HepG2 (cell line): ENCODE measurements around the gene SLC25A45. TPM values are rescaled to one million over a fixed set of nuclear protein-coding genes. Genes with fewer than 3 reads are reported as not detected.
A peak's percentile ranks its signal among the peaks of the same experiment; 100 is the strongest.
"Not testable (repeated sequence)": the region's sequence is repeated elsewhere in the genome, so short reads cannot be mapped to it uniquely, and the experiment has no call there.

Experiments used
- ATAC-seq: fragments of 200-7000 bp; cut with Tn5 transposase; 3 replicates; pipeline ENCODE4 v1.9.1; 2020; ENCODE audit warnings: mild to moderate bottlenecking, moderate library complexity
- BruUV-seq: library from RNA; stranded (reverse); fragments of 400-500 nt; replicated peaks from 2 replicates; lab custom pipeline; 2021; lab: Mats Ljungman, UMichigan
- CTCF ChIA-PET: fragments of 300-600 bp; formaldehyde crosslinking; extraction: SDS; loops from one replicate; lab custom pipeline; 2021; ENCODE audit warnings: low total read pairs, inconsistent platforms, low intra/inter-chr PET ratio; lab: Yijun Ruan, JAX
- POLR2A ChIA-PET: fragments of 350-600 bp; sonication (Branson Sonifier 250); formaldehyde crosslinking; loops from one replicate; lab custom pipeline; 2020; ENCODE audit warnings: antibody characterized with exemption, inconsistent platforms; lab: Yijun Ruan, JAX
- DNase-seq: peaks from one replicate; pipeline ENCODE4 v3.0.0-alpha.2; 2015; ENCODE audit warnings: low spot score
- FAIRE-seq: peaks from 3 replicates; lab custom pipeline; 2011; peaks lifted over from hg19 to GRCh38; lab: Jason Lieb, UNC
- H2AFZ ChIP-seq: one replicate; pipeline ENCODE4 v1.6.1; 2011; ENCODE audit warnings: low read length, inconsistent platforms
- H3K27ac ChIP-seq: fragments of 300-600 bp; 3 replicates; pipeline ENCODE4 v1.8.0; 2011; ENCODE audit warnings: mixed run types, mild to moderate bottlenecking, mixed read lengths, low read length, inconsistent platforms; ENCODE audit not compliant: insufficient read depth; ENCODE audit errors: extremely low read length
- H3K27me3 ChIP-seq, 2 experiments: fragments of 200-600 bp in 1 of 2; 2 replicates in 1 of 2; 3 replicates in 1 of 2; pipeline versions ENCODE4 v1.6.0 to v1.8.0; 2011; ENCODE audit warnings: low read length in 2 of 2, mild to moderate bottlenecking in 2 of 2, moderate library complexity in 2 of 2, inconsistent platforms in 1 of 2; ENCODE audit not compliant: insufficient read depth in 2 of 2, control insufficient read depth in 1 of 2
- H3K36me3 ChIP-seq, 2 experiments: fragments of 200-600 bp in 1 of 2; replicated peaks in 1 of 2; 2 replicates in 1 of 2; 3 replicates in 1 of 2; pipeline versions ENCODE4 v1.5.1 to v1.8.0; 2011; ENCODE audit warnings: low read length in 2 of 2, inconsistent platforms in 1 of 2; ENCODE audit not compliant: insufficient read depth in 2 of 2, control insufficient read depth in 1 of 2
- H3K4me1 ChIP-seq: 2 replicates; pipeline ENCODE4 v1.5.1; 2012; ENCODE audit warnings: low read length, inconsistent platforms; ENCODE audit not compliant: insufficient read depth
- H3K4me2 ChIP-seq: 2 replicates; pipeline ENCODE4 v1.6.0; 2011; ENCODE audit warnings: low read depth, low read length, inconsistent platforms
- H3K4me3 ChIP-seq, 3 experiments: fragments of 200-600 bp in 1 of 3; sonication (generic), shearing (Covaris generic) in 1 of 3; replicated peaks in 1 of 3; 2 replicates each; pipeline ENCODE4 v1.5.1; 2011 to 2016; ENCODE audit warnings: low read length in 3 of 3, inconsistent platforms in 2 of 3, low read depth in 2 of 3, mild to moderate bottlenecking in 2 of 3, control low read depth in 1 of 3, mixed read lengths in 1 of 3; ENCODE audit not compliant: insufficient read depth in 1 of 3
- H3K79me2 ChIP-seq: one replicate; pipeline ENCODE4 v1.6.1; 2011; ENCODE audit warnings: low read length, inconsistent platforms; ENCODE audit not compliant: insufficient read depth
- H3K9ac ChIP-seq: 2 replicates; pipeline ENCODE4 v1.6.0; 2011; ENCODE audit warnings: mild to moderate bottlenecking, low read depth, low read length, inconsistent platforms; ENCODE audit not compliant: insufficient read depth
- H3K9me3 ChIP-seq: 2 replicates; pipeline ENCODE4 v1.5.1; 2012; ENCODE audit warnings: mild to moderate bottlenecking, low read length
- H4K20me1 ChIP-seq: 2 replicates; pipeline ENCODE4 v1.6.0; 2011; ENCODE audit warnings: inconsistent platforms, mild to moderate bottlenecking, low read length, moderate library complexity; ENCODE audit not compliant: insufficient read depth
- TCF7L2 ChIP-seq: IDR thresholded peaks from 2 replicates; pipeline ENCODE4 v1.6.1; 2011; ENCODE audit warnings: mild to moderate bottlenecking, low read depth, low read length, moderate library complexity
- ZMAT3 ChIP-seq: sonication (generic); formaldehyde crosslinking; conservative IDR thresholded peaks from 2 replicates; pipeline ENCODE4 v1.7.0; 2021; ENCODE audit warnings: missing genetic modification reagents
- ZNF263 ChIP-seq: sonication (generic); formaldehyde crosslinking; IDR thresholded peaks from 2 replicates; pipeline ENCODE4 v1.4.0; 2020; ENCODE audit warnings: missing genetic modification reagents
- ZNF652 ChIP-seq: IDR thresholded peaks from 2 replicates; pipeline ENCODE4 v1.6.1; 2016; ENCODE audit warnings: low read depth, borderline replicate concordance
- ZNF879 ChIP-seq: sonication (generic); formaldehyde crosslinking; IDR thresholded peaks from 2 replicates; pipeline ENCODE4 v1.8.1; 2023; ENCODE audit warnings: missing genetic modification reagents
- WGBS: methylation state at CpG from one replicate; pipeline ENCODE4 v1.1.6; 2017; ENCODE audit warnings: low lambda C conversion rate; 5-methylcytosine and 5-hydroxymethylcytosine counted together
- in situ Hi-C: cut with HindIII; loops from 2 replicates; pipeline ENCODE4 v1.10.0; 2017; ENCODE audit warnings: low pct_unique_long_range_greater_than_20kb; ENCODE audit not compliant: extremely low pct_ligation_motif_present
- intact Hi-C: fragments of 100-400 bp; cut with micrococcal nuclease; formaldehyde crosslinking; loops from one replicate; pipeline ENCODE4 v1.10.0; 2022; ENCODE audit not compliant: unreplicated experiment
- polyA plus RNA-seq, 8 experiments: library from polyadenylated mRNA; depleted of rRNA in 3 of 8; stranded (reverse) in 7 of 8; unstranded in 1 of 8; fragments of >200 nt; fragmentation: Illumina TruSeq in 4 of 8; extraction: Trizol in 4 of 8; gene quantifications; 2 replicates each; pipeline versions ENCODE4 v1.2.1 to v1.2.3, GENCODE V29; 2011 to 2016; ENCODE audit warnings: low read depth in 4 of 8, missing spikeins in 1 of 8, mixed read lengths in 1 of 8; ENCODE audit not compliant: insufficient read depth in 1 of 8
- total RNA-seq, 5 experiments: library from RNA; depleted of rRNA; stranded (reverse); fragments of >200 nt; fragmentation: Illumina TruSeq; extraction: Trizol; gene quantifications; 2 replicates each; pipeline ENCODE4 v1.2.3, GENCODE V29; 2016; ENCODE audit warnings: low read depth in 1 of 5

Gene SLC25A45
- total and polyA plus RNA-seq, 2 of the 13 experiments (the other 11 are each of a cell fraction or from before 2014, with no cell fraction given), result 1.2 to 3.4 TPM

DNA sequence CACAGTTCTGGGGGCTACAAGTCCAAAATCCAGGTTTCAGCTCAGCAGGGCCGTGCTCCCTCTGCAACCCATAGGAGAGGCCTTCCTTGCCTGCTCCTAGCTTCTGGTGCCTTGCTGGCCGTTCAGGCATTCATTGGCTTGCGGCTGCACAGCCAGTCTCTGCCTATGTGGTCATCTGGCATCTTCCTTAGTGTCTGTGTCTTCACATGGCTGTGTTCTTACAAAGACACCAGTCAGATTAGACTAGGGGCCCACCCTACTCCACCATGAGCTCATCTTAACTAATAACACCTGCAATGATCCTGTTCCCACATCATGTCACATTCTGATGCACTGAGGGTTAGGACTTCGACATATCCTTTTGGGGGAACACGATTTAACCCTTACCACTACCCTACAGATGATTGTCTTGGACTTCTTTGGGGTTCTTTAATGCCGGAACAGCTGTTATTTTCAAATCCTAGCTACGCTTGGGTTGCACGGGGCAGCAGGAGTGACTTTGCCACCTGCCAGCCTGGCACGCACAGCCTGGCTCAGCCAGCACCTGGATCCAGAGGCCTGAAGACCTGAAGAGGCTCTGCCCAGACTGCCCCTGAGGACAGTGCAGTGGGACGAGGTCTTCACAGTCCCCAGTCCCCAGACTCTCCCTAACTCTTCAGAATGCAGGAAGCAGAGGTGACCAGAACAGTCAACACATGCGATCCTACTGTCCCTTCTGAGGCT is 32.5 kb upstream of the SLC25A45 start:
- in situ Hi-C loops (loop anchor here (5.0 kb wide), 1 partner anchor 33 kb away; the partner anchor contains the start of gene SLC25A45), intact Hi-C loops (loop anchor here (5.0 kb wide), 1 partner anchor 97 kb away; no protein-coding TSS in a partner anchor)
- DNase-seq (no peak), ATAC-seq (no peak), FAIRE-seq (no peak)
- 54% methylated on average over 9 of the region's 11 CpGs for WGBS
- Histone ChIP-seq H3K4me3 (peak overlapping the region in 1 of 3 experiments; percentile 87; a peak in 1 of 6 replicates), H3K4me2 (peak overlapping the region; percentile 99), H3K36me3 (peaks cover 0 to 13% of the 10 kb centered on the region in 2 experiments; a peak in 1 of 5 replicates), H3K4me1 (peaks cover 56% of the 10 kb centered on the region), H3K9ac (no peak overlapping the region), H4K20me1 (no peaks in the 10 kb centered on the region), H3K79me2 (peaks cover 22% of the 10 kb centered on the region), H3K27me3 (no peaks in the 10 kb centered on the region; a peak in 1 of 5 replicates), H2AFZ (no peak overlapping the region), H3K9me3 (no peaks in the 10 kb centered on the region), H3K27ac (peak overlapping the region; percentile 100)
- ChIA-PET CTCF (interaction anchor here (1.9 to 2.7 kb wide), 5 partner anchors 16 to 96 kb away, joined by 6 to 20 read pairs (median 13); no protein-coding TSS in a partner anchor), POLR2A (interaction anchor here (0.6 to 17.8 kb wide), 14 partner anchors 12 to 88 kb away, joined by 3 to 952 read pairs (median 94); partner anchors contain the start of genes FRMD8, MALAT1, SLC25A45 and TIGD3)
- BruUV-seq, result no TSS peak
- TF ChIP-seq ZNF263 (CRISPR knock-in tag), result 0 out of 2 replicates have a peak, but pooled peaks have one; percentile 39
- 0 out of 2 replicates have a peak, but pooled peaks have one; percentile 42 for TF ChIP-seq ZMAT3 (CRISPR knock-in tag)
- TF ChIP-seq TCF7L2, result no peak
- peak; percentile 32; the same call in 1 of the 2 replicates for TF ChIP-seq ZNF652 (CRISPR knock-in tag)
- TF ChIP-seq ZNF879 (CRISPR knock-in tag), result 0 out of 2 replicates have a peak, but pooled peaks have one; percentile 53

DNA sequence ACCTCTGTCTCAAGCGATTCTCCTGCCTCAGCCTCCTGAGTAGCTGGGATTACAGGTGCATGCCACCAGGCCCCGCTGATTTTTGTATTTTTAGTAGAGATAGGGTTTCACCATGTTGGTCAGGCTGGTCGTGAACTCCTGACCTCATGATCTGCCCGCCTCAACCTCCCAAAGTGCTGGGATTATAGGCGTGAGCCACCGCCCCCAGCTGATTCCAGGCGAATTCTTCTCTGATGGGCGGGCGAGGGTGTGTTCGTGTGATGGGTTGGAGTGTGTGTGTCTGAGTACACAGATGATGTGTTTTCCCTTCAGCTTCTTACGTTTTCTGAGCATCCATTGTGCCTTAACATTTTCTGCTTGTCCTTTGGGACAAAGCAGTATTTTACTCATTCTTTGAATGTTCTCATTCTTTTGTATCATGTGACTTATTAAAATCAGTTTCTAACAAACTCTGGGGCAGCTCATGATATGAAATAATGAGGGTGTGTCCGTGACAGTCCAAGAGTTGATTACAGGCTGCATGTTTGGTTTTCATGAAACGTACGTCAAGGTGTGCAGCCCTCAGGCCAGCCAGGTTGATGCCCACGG is 30.7 kb upstream of the SLC25A45 start:
- peaks cover 16% of the 10 kb centered on the region for H3K79me2 ChIP-seq
- H3K27ac ChIP-seq, H3K9me3 ChIP-seq, H4K20me1 ChIP-seq, intact Hi-C loops, BruUV-seq, in situ Hi-C loops, ATAC-seq, H3K27me3 ChIP-seq, H2AFZ ChIP-seq, H3K4me2 ChIP-seq, H3K9ac ChIP-seq, DNase-seq, H3K4me3 ChIP-seq, CTCF ChIA-PET, FAIRE-seq: not testable (repeated sequence)
- WGBS, result 96% methylated on average over 15 of the region's 15 CpGs
- H3K36me3 ChIP-seq, result peaks cover 2 to 28% of the 10 kb centered on the region in 2 experiments; a peak in 2 of 5 replicates
- POLR2A ChIA-PET, result interaction anchor here (1.0 to 17.8 kb wide), 4 partner anchors 30 to 90 kb away, joined by 3 to 952 read pairs (median 3); partner anchors contain the start of gene MALAT1
- peaks cover 40% of the 10 kb centered on the region for H3K4me1 ChIP-seq
